Fibroblast of lung (primary cell): ENCODE data around the gene ANKRD13B. TPM values are rescaled to one million over a fixed set of nuclear protein-coding genes. Genes with fewer than 3 reads are reported as not detected.
"Not testable (repeated sequence)": the region's sequence is repeated elsewhere in the genome, so short reads cannot be mapped to it uniquely, and the experiment has no call there.

Source experiments
- DNase-seq, 2 donors: peaks; one replicate each; pipeline versions ENCODE4 v3.0.0 to v3.0.0-alpha.2; 2010; ENCODE audit warnings: low read depth in 2 of 2
- H2AFZ ChIP-seq: 2 replicates; pipeline ENCODE4 v1.5.1; 2012; ENCODE audit warnings: low read length, control low read depth, inconsistent platforms
- H3K27ac ChIP-seq: 2 replicates; pipeline ENCODE4 v1.5.1; 2011; ENCODE audit warnings: low read length, control low read depth; ENCODE audit not compliant: insufficient read depth
- H3K27me3 ChIP-seq: 2 replicates; pipeline ENCODE4 v1.5.1; 2011; ENCODE audit warnings: mild to moderate bottlenecking, low read length; ENCODE audit not compliant: control insufficient read depth, insufficient read depth
- H3K36me3 ChIP-seq: 2 replicates; pipeline ENCODE4 v1.5.1; 2011; ENCODE audit warnings: low read length; ENCODE audit not compliant: control insufficient read depth, insufficient read depth
- H3K4me1 ChIP-seq: 2 replicates; pipeline ENCODE4 v1.5.1; 2011; ENCODE audit warnings: low read length; ENCODE audit not compliant: control insufficient read depth, insufficient read depth; ENCODE audit errors: extremely low read depth
- H3K4me2 ChIP-seq: 2 replicates; pipeline ENCODE4 v1.5.1; 2011; ENCODE audit warnings: low read length, control low read depth; ENCODE audit not compliant: insufficient read depth; ENCODE audit errors: extremely low read depth
- H3K4me3 ChIP-seq, 4 experiments: fragments of 200-600 bp in 1 of 4; sonication (generic) in 1 of 4; replicated peaks in 1 of 4; 2 replicates each; pipeline ENCODE4 v1.5.1; 2011 to 2016; ENCODE audit warnings: low read length in 4 of 4, low read depth in 3 of 4, mild to moderate bottlenecking in 3 of 4, control low read depth in 2 of 4, inconsistent platforms in 1 of 4, mixed read lengths in 1 of 4; ENCODE audit not compliant: insufficient read depth in 1 of 4; ENCODE audit errors: control extremely low read depth in 1 of 4
- H3K79me2 ChIP-seq: 2 replicates; pipeline ENCODE4 v1.5.1; 2012; ENCODE audit warnings: mild to moderate bottlenecking, low read length, inconsistent platforms; ENCODE audit not compliant: control insufficient read depth, insufficient read depth
- H3K9ac ChIP-seq: 2 replicates; pipeline ENCODE4 v1.5.1; 2011; ENCODE audit warnings: mild to moderate bottlenecking, low read length, control low read depth; ENCODE audit not compliant: insufficient read depth
- H3K9me3 ChIP-seq: 2 replicates; pipeline ENCODE4 v1.5.1; 2012; ENCODE audit warnings: low read depth, low read length; ENCODE audit not compliant: control insufficient read depth, insufficient read depth
- H4K20me1 ChIP-seq: 2 replicates; pipeline ENCODE4 v1.5.1; 2011; ENCODE audit warnings: low read length; ENCODE audit not compliant: control insufficient read depth, insufficient read depth; ENCODE audit errors: extremely low read depth
- CTCF ChIP-seq, 2 donors: IDR thresholded peaks in 1 of 2; conservative IDR thresholded peaks in 1 of 2; 1 replicate in 1 of 2; 2 replicates in 1 of 2; pipeline ENCODE4 v1.5.1; 2011 to 2012; ENCODE audit warnings: low read length in 2 of 2, control low read depth in 1 of 2, inconsistent platforms in 1 of 2, low read depth in 1 of 2, mild to moderate bottlenecking in 1 of 2
- EZH2 ChIP-seq: IDR thresholded peaks from 2 replicates; pipeline ENCODE4 v1.5.1; 2012; ENCODE audit warnings: low read length, control low read depth, mild to moderate bottlenecking; ENCODE audit errors: missing control alignments
- polyA plus RNA-seq, 2 donors: library from polyadenylated mRNA; depleted of rRNA in 1 of 2; stranded (reverse) in 1 of 2; unstranded in 1 of 2; fragments of >200 nt; gene quantifications; 2 replicates each; pipeline ENCODE4 v1.2.1, GENCODE V29; 2011 to 2012; ENCODE audit warnings: missing spikeins in 1 of 2
- total RNA-seq: library from RNA; depleted of rRNA; stranded (reverse); fragments of >200 nt; gene quantifications from 2 replicates; pipeline ENCODE4 v1.2.1, GENCODE V29; 2014

Gene ANKRD13B
- total and polyA plus RNA-seq, 2 donors (not counting 1 experiment from before 2014, with no cell fraction given), result 1.4 to 6.3 TPM

GRCh38 chr17:29557085-29557738, 35.7 kb upstream of the ANKRD13B start:
- H4K20me1 ChIP-seq, result no peaks in the 10 kb centered on the region
- peak in 1 of 2 donors; percentile 72 for DNase-seq

GRCh38 chr17:29557739-29558116, 35.2 kb upstream of the ANKRD13B start:
- Histone ChIP-seq H3K4me3 (no peak overlapping the region), H3K9me3 (no peaks in the 10 kb centered on the region), H2AFZ (no peak overlapping the region), H3K36me3 (peaks cover 2% of the 10 kb centered on the region), H3K9ac (no peak overlapping the region), H3K4me1 (no peaks in the 10 kb centered on the region), H3K4me2 (no peak overlapping the region), H4K20me1 (no peaks in the 10 kb centered on the region), H3K79me2 (no peaks in the 10 kb centered on the region), H3K27ac (no peak overlapping the region), H3K27me3 (no peaks in the 10 kb centered on the region)
- TF ChIP-seq EZH2 (no peak), CTCF (conservative IDR thresholded peaks at IDR 0.05 in 1 of 2, IDR thresholded peaks at IDR 0.05 in 1 of 2; ENCODE audit: low read depth in 1 of 2, low read length in 2 of 2) (no peak)
- DNase-seq, result no peak

More at GRCh38 chr17:29557085-29557738, 35.7 kb upstream of the ANKRD13B start:
- TF ChIP-seq CTCF (conservative IDR thresholded peaks at IDR 0.05 in 1 of 2, IDR thresholded peaks at IDR 0.05 in 1 of 2; ENCODE audit: low read depth in 1 of 2, low read length in 2 of 2) (no peak), EZH2 (no peak)
- H3K4me1 ChIP-seq, result no peaks in the 10 kb centered on the region
- H3K4me3 ChIP-seq, result no peak overlapping the region
- H3K9me3 ChIP-seq, result no peaks in the 10 kb centered on the region
- H3K4me2 ChIP-seq, result no peak overlapping the region
- H3K27ac ChIP-seq, result no peak overlapping the region
- no peak overlapping the region for H3K9ac ChIP-seq
- H3K36me3 ChIP-seq, result no peaks in the 10 kb centered on the region
- no peaks in the 10 kb centered on the region for H3K79me2 ChIP-seq
- no peak overlapping the region for H2AFZ ChIP-seq
- no peaks in the 10 kb centered on the region for H3K27me3 ChIP-seq

GRCh38 chr17:29558139-29558538, 34.8 kb upstream of the ANKRD13B start:
- not testable (repeated sequence) for H3K9me3 ChIP-seq, H3K9ac ChIP-seq

More at GRCh38 chr17:29558139-29558538, 34.8 kb upstream of the ANKRD13B start:
- H2AFZ ChIP-seq, H4K20me1 ChIP-seq, H3K4me2 ChIP-seq, H3K79me2 ChIP-seq, H3K4me1 ChIP-seq, H3K36me3 ChIP-seq, H3K27ac ChIP-seq, H3K27me3 ChIP-seq, H3K4me3 ChIP-seq, DNase-seq: not testable (repeated sequence)
